Measurements from ENCODE around the gene AOPEP.

DNA sequence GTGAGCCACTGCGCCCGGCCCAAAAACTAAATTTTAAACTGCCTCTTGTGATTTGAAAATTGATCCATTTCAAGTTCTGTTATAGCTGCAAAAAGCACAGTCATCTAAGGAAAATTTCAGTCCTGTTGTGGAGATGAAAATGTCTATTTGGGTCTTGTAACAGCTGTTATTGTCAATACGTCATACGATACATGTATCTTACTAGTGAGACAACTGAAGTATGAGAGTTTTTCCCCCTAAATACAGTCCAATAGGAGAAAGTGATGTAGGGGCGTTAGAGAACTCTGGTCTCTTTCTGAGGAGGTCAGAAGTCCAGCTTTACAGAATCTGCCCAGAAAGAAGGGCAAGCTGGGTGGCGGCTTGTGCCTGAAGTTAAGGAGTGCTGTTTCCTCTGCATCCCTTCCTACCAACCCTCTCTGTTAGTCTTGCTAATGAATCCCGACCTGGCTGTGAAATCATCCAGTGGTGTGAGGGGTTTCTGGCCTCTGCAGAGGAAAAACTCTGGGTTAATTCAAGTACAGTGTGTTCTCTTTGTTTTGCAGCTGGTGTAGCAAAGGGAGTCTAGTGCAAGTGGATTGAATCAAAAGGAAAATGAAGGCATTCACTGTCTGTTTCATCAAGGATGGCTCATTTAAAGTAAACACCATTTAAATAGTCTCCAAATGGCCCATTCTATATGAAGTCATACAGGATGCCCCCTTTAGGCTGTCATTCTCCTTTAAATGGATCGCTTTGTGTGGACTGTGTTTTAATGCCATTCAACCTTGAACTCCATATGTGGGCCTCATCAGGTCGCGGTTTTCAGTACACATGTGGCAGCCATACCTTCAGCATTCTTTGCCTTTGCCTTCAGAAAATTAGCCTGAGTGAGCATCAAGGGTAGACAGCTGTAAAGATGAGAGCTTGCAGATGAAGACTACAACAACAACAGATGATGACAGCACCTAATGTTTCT is 59.0 kb downstream of the AOPEP start:
- TF ChIP-seq POLR2AphosphoS5 (IDR thresholded peaks at IDR 0.05) (no peak), POLR2A (IDR thresholded peaks at IDR 0.05) (no peak)

Data from upper lobe of left lung (tissue), 4 donors.